PC-9 (cell line): Measurements from ENCODE around the gene TAAR9.

Experiments used
- CTCF ChIP-seq: fragments of 200-600 bp; sonication (generic); conservative IDR thresholded peaks from 2 replicates; pipeline ENCODE4 v1.6.1; 2017; ENCODE audit warnings: mixed run types, antibody characterized with exemption, mild to moderate bottlenecking, moderate library complexity
- EZH2 ChIP-seq: fragments of 200-600 bp; sonication (generic); IDR thresholded peaks from 2 replicates; pipeline ENCODE4 v1.8.0; 2017; ENCODE audit warnings: antibody characterized with exemption, low read depth

DNA sequence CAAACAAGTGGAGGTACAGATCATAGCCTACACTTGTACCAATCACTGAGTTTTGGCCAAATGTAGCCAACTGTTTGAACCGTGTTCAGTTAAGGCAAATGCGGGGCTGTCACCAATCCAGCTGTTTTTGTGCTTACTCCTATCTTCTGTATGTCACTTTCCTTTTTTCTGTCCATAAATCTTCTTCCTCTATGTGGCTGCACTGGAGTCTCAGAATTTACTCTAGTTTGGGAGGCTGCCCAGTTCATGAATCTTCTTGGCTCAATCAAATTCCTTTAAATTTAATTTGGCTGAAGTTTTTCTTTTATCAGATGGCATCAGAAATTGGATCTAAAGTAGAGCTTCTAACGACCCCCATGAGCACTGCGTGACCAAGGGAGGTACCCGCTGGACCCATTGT, 13.4 kb upstream of the TAAR9 start:
- TF ChIP-seq CTCF (no peak), EZH2 (no peak)
